Measurements from ENCODE around the gene SAYSD1.

Gene SAYSD1

DNA sequence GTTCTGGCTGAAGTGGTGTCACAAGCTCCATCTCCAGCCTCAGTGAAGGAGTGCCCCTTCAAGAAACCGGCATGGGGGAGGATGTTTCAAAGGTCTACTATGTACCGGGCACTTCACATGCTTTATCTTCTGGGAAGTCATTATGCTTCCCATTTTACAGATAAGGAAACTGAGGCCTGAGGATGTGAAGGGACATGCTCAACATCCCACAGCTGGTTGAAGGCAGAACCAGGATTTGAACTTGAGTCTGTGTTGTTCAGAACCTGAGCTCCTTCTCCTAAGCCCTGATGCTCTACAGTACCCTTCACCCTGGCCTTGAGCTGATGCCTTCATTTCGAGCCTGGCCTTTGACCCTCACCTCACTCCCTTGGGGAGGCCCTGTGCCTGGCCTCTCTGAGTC lies 53.4 kb downstream of the SAYSD1 start:
- Histone ChIP-seq H3K27ac (ENCODE audit: low read depth, low read length) (no peak overlapping the region), H3K27me3 (ENCODE audit: low read length) (no peaks in the 10 kb centered on the region), H3K4me2 (ENCODE audit: low read depth, low read length, poor library complexity, severe bottlenecking) (no peak overlapping the region), H3K9ac (ENCODE audit: low read length) (no peak overlapping the region), H3K9me3 (ENCODE audit: insufficient read depth, low read length) (no peaks in the 10 kb centered on the region), H3K36me3 (ENCODE audit: low read length) (no peaks in the 10 kb centered on the region), H3K79me2 (ENCODE audit: insufficient read depth, low read length) (no peaks in the 10 kb centered on the region), H3K4me3 (ENCODE audit: insufficient read depth, low read length, poor library complexity, severe bottlenecking) (no peak overlapping the region), H3F3A (ENCODE audit: insufficient read depth) (no peaks in the 10 kb centered on the region), H4K20me1 (ENCODE audit: low read depth, low read length) (no peaks in the 10 kb centered on the region), H3K9me2 (replicated peaks; ENCODE audit: insufficient read depth, low read length) (no peaks in the 10 kb centered on the region), H2AFZ (ENCODE audit: low read depth, low read length, severe bottlenecking) (no peak overlapping the region)
- TF ChIP-seq EZH2phosphoT487 (conservative IDR thresholded peaks at IDR 0.05; ENCODE audit: low read length): no peak
- TF ChIP-seq, protein P1, sequence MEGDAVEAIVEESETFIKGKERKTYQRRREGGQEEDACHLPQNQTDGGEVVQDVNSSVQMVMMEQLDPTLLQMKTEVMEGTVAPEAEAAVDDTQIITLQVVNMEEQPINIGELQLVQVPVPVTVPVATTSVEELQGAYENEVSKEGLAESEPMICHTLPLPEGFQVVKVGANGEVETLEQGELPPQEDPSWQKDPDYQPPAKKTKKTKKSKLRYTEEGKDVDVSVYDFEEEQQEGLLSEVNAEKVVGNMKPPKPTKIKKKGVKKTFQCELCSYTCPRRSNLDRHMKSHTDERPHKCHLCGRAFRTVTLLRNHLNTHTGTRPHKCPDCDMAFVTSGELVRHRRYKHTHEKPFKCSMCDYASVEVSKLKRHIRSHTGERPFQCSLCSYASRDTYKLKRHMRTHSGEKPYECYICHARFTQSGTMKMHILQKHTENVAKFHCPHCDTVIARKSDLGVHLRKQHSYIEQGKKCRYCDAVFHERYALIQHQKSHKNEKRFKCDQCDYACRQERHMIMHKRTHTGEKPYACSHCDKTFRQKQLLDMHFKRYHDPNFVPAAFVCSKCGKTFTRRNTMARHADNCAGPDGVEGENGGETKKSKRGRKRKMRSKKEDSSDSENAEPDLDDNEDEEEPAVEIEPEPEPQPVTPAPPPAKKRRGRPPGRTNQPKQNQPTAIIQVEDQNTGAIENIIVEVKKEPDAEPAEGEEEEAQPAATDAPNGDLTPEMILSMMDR (IDR thresholded peaks at IDR 0.05; ENCODE audit: insufficient read depth, low read length, poor library complexity, severe bottlenecking): no peak

DNA sequence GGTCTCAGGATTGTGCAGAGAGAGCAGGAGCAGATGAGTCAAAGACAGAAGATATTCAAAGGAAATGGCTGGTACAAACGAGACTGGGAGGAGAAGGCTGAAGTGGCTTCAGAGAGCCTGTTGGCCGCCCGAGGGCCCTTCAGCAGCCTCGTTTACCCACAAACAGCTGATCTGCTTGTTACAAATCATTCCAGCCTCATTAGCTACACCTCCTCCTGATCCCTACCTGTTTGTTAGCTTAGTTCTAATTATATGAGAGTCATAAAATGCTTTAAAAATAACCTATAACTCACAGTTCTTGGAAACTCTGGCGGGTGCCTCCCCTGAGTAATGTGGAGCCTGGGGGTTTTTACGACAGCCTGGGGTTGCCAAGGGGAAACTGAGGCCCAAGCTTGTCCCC lies 53.8 kb downstream of the SAYSD1 start:
- Histone ChIP-seq H3K4me2 (ENCODE audit: low read depth, low read length, poor library complexity, severe bottlenecking) (no peak overlapping the region), H2AFZ (ENCODE audit: low read depth, low read length, severe bottlenecking) (no peak overlapping the region), H4K20me1 (ENCODE audit: low read depth, low read length) (no peaks in the 10 kb centered on the region), H3F3A (ENCODE audit: insufficient read depth) (no peaks in the 10 kb centered on the region), H3K4me3 (ENCODE audit: insufficient read depth, low read length, poor library complexity, severe bottlenecking) (no peak overlapping the region), H3K79me2 (ENCODE audit: insufficient read depth, low read length) (no peaks in the 10 kb centered on the region), H3K36me3 (ENCODE audit: low read length) (no peaks in the 10 kb centered on the region), H3K9me2 (replicated peaks; ENCODE audit: insufficient read depth, low read length) (no peaks in the 10 kb centered on the region), H3K9ac (ENCODE audit: low read length) (no peak overlapping the region), H3K27ac (ENCODE audit: low read depth, low read length) (no peak overlapping the region), H3K27me3 (ENCODE audit: low read length) (no peaks in the 10 kb centered on the region), H3K9me3 (ENCODE audit: insufficient read depth, low read length) (no peaks in the 10 kb centered on the region)
- TF ChIP-seq, protein P1 (IDR thresholded peaks at IDR 0.05; ENCODE audit: insufficient read depth, low read length, poor library complexity, severe bottlenecking): no peak
- TF ChIP-seq EZH2phosphoT487 (conservative IDR thresholded peaks at IDR 0.05; ENCODE audit: low read length): no peak

DNA sequence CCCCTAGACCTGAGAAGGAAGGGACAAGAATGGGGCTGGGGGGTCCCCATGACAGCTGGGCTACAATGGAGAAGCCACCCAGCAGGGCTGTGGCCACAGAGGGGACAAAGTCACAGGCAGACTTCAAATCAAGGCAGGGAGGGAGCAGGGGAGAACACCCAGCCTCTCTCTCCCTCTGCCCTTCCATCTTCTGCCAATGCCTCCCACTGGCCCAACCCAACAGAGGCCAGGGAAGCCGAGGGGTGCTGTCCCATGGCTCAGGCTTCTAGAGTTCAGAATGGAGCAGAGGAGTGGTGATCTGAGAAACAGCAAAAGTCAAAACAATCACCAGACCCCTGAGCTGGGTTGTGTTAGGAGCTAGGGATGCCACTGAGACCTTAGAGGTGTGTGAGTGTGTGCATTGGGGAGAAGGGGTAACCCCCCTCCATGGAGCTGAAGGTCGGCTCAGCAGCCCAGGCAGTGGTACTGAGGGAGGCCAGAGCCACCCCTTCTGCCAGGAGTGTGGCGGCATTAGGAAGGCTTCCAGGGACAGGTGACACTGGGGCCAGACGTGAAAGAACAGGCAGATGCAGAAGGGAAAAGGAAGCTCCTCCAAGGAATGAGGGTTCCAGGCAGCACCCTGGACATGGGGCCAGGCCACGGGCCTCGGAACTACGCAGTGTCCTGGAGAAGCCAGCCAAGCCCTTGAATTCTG lies 54.4 kb downstream of the SAYSD1 start:
- TF ChIP-seq, protein P1 (IDR thresholded peaks at IDR 0.05; ENCODE audit: insufficient read depth, low read length, poor library complexity, severe bottlenecking): no peak
- TF ChIP-seq EZH2phosphoT487 (conservative IDR thresholded peaks at IDR 0.05; ENCODE audit: low read length): no peak
- Histone ChIP-seq H3K79me2 (ENCODE audit: insufficient read depth, low read length) (no peaks in the 10 kb centered on the region), H3K9ac (ENCODE audit: low read length) (no peak overlapping the region), H2AFZ (ENCODE audit: low read depth, low read length, severe bottlenecking) (no peak overlapping the region), H3K36me3 (ENCODE audit: low read length) (no peaks in the 10 kb centered on the region), H3K27ac (ENCODE audit: low read depth, low read length) (no peak overlapping the region), H3K27me3 (ENCODE audit: low read length) (no peaks in the 10 kb centered on the region), H3K9me2 (replicated peaks; ENCODE audit: insufficient read depth, low read length) (no peaks in the 10 kb centered on the region), H3K4me3 (ENCODE audit: insufficient read depth, low read length, poor library complexity, severe bottlenecking) (no peak overlapping the region), H3K4me2 (ENCODE audit: low read depth, low read length, poor library complexity, severe bottlenecking) (no peak overlapping the region), H3K9me3 (ENCODE audit: insufficient read depth, low read length) (no peaks in the 10 kb centered on the region), H4K20me1 (ENCODE audit: low read depth, low read length) (no peaks in the 10 kb centered on the region), H3F3A (ENCODE audit: insufficient read depth) (no peaks in the 10 kb centered on the region)
